ENCODE data around the gene GALNT16. TPM values are rescaled to one million over a fixed set of nuclear protein-coding genes. Genes with fewer than 3 reads are reported as not detected.

GALNT16 gene
- polyA plus RNA-seq, 3 donors = 0.01 TPM; not detected in 2

DNA sequence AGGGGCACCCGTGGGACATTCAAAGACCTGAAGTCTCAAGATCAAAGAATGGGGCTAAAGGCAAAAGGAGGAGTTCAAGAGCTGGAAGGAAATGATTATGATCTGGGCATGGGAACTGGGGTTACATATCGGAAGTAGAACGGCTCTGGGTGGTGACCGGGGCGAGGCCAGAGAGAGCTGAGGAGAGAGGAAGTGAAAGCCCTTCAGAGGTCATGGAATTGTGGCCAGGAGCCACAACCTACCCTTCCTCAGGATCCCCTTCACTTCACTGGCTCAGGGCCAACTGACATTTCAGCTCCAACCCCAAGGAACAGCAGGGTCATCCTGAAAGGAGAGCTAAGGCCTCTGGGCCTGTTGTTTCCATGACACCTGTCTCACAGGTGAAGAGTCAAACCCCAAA lies 57.8 kb downstream of the GALNT16 start:
- Mint-ChIP-seq H3K27ac (peak overlapping the region; percentile 46 to 89 (median 84)), H3K4me1 (peaks cover 34% of the 10 kb centered on the region), H3K27me3 (ENCODE audit: low read depth in 3 of 3) (peaks cover 11 to 24% (median 22%) of the 10 kb centered on the region in 3 donors), H3K4me3 (peak overlapping the region in 1 of 2 donors; percentile 82), H3K36me3 (no peaks in the 10 kb centered on the region), H3K9me3 (peaks cover 0 to 7% (median 2%) of the 10 kb centered on the region in 7 donors)
- intact Hi-C loops (cut with micrococcal nuclease) = no loop called here
- H3K9ac ChIP-seq (ENCODE audit: insufficient read depth, low read length, poor library complexity, severe bottlenecking) = no peak overlapping the region
- peaks cover 35 to 36% of the 10 kb centered on the region in 2 donors for H3K4me1 ChIP-seq (ENCODE audit: control insufficient read depth in 1 of 2, insufficient read depth in 2 of 2, low read length in 2 of 2)
- WGBS (ENCODE audit: insufficient coverage) = 22% methylated on average over 3 of the region's 5 CpGs
- peak overlapping the region; percentile 60 for H3K4me2 ChIP-seq (replicated peaks; ENCODE audit: extremely low read depth, low read length, poor library complexity, severe bottlenecking)
- H3K4me3 ChIP-seq (replicated peaks in 1 of 3; ENCODE audit: low read depth in 2 of 3, low read length in 3 of 3) = peak overlapping the region in 1 of 3 experiments; percentile 58
- DNase-seq = peak; percentile 53 to 67 (median 60)
- peak overlapping the region; percentile 60 to 75 for H3K27ac ChIP-seq (ENCODE audit: low read depth in 1 of 2, low read length in 2 of 2)
- H3K79me2 ChIP-seq (ENCODE audit: insufficient read depth, low read length) = no peaks in the 10 kb centered on the region
- peaks cover 0 to 3% of the 10 kb centered on the region in 2 donors for H3K27me3 ChIP-seq (ENCODE audit: control insufficient read depth in 2 of 2, insufficient read depth in 2 of 2, low read length in 2 of 2)
- no peak overlapping the region for H2AFZ ChIP-seq (ENCODE audit: insufficient read depth, low read depth, low read length, poor library complexity, severe bottlenecking)
- no peak for TF ChIP-seq CTCF (IDR thresholded peaks at IDR 0.05)
- H4K20me1 ChIP-seq (ENCODE audit: insufficient read depth, low read length) = no peaks in the 10 kb centered on the region
- H3K9me3 ChIP-seq (replicated peaks in 1 of 2; ENCODE audit: control insufficient read depth in 1 of 2, insufficient read depth in 1 of 2, low read length in 2 of 2) = peaks cover 0 to 3% of the 10 kb centered on the region in 2 donors
- no peaks in the 10 kb centered on the region for H3K36me3 ChIP-seq (replicated peaks in 1 of 2; ENCODE audit: control insufficient read depth in 1 of 2, insufficient read depth in 2 of 2, low read length in 2 of 2)

GRCh38 chr14:69318241-69318640 lies 58.3 kb downstream of the GALNT16 start:
- peaks cover 34% of the 10 kb centered on the region for H3K4me1 Mint-ChIP-seq
- 17% methylated on average over 1 of the region's 2 CpGs for WGBS (ENCODE audit: insufficient coverage)
- peaks cover 0 to 3% of the 10 kb centered on the region in 2 donors for H3K9me3 ChIP-seq (replicated peaks in 1 of 2; ENCODE audit: control insufficient read depth in 1 of 2, insufficient read depth in 1 of 2, low read length in 2 of 2)
- peak; percentile 45 to 57 (median 47) for DNase-seq
- H3K4me3 ChIP-seq (replicated peaks in 1 of 3; ENCODE audit: low read depth in 2 of 3, low read length in 3 of 3) = peak overlapping the region in 1 of 3 experiments; percentile 58
- peak overlapping the region; percentile 60 for H3K4me2 ChIP-seq (replicated peaks; ENCODE audit: extremely low read depth, low read length, poor library complexity, severe bottlenecking)
- intact Hi-C loops (cut with micrococcal nuclease) = no loop called here
- peaks cover 11 to 24% (median 24%) of the 10 kb centered on the region in 3 donors for H3K27me3 Mint-ChIP-seq (ENCODE audit: low read depth in 3 of 3)
- peak overlapping the region; percentile 60 to 75 for H3K27ac ChIP-seq (ENCODE audit: low read depth in 1 of 2, low read length in 2 of 2)
- H3K79me2 ChIP-seq (ENCODE audit: insufficient read depth, low read length) = no peaks in the 10 kb centered on the region
- H3K27me3 ChIP-seq (ENCODE audit: control insufficient read depth in 2 of 2, insufficient read depth in 2 of 2, low read length in 2 of 2) = peaks cover 0 to 3% of the 10 kb centered on the region in 2 donors
- no peaks in the 10 kb centered on the region for H3K36me3 ChIP-seq (replicated peaks in 1 of 2; ENCODE audit: control insufficient read depth in 1 of 2, insufficient read depth in 2 of 2, low read length in 2 of 2)
- no peaks in the 10 kb centered on the region for H4K20me1 ChIP-seq (ENCODE audit: insufficient read depth, low read length)
- TF ChIP-seq CTCF (IDR thresholded peaks at IDR 0.05) = no peak
- peaks cover 0 to 7% (median 2%) of the 10 kb centered on the region in 7 donors for H3K9me3 Mint-ChIP-seq
- H2AFZ ChIP-seq (ENCODE audit: insufficient read depth, low read depth, low read length, poor library complexity, severe bottlenecking) = no peak overlapping the region
- peak overlapping the region; percentile 21 to 89 (median 84) for H3K27ac Mint-ChIP-seq
- H3K9ac ChIP-seq (ENCODE audit: insufficient read depth, low read length, poor library complexity, severe bottlenecking) = no peak overlapping the region
- H3K4me1 ChIP-seq (ENCODE audit: control insufficient read depth in 1 of 2, insufficient read depth in 2 of 2, low read length in 2 of 2) = peaks cover 35 to 36% of the 10 kb centered on the region in 2 donors
- peak overlapping the region in 1 of 2 donors; percentile 16 for H3K4me3 Mint-ChIP-seq
- H3K36me3 Mint-ChIP-seq = no peaks in the 10 kb centered on the region
